ENCODE data around the gene SRRM1.
"Not testable (repeated sequence)": the region's sequence is repeated elsewhere in the genome, so short reads cannot be mapped to it uniquely, and the experiment has no call there.

Gene SRRM1

GRCh38 chr1:24696756-24697330 is 53.7 kb downstream of the SRRM1 start:
- Histone ChIP-seq H3K9me3 (ENCODE audit: control insufficient read depth, low read depth, low read length) (no peaks in the 10 kb centered on the region), H3K4me1 (ENCODE audit: control insufficient read depth, low read depth, low read length) (peaks cover 3% of the 10 kb centered on the region), H3K27ac (ENCODE audit: low read length) (no peak overlapping the region), H3K4me3 (ENCODE audit: low read length) (no peak overlapping the region), H3K27me3 (ENCODE audit: control insufficient read depth, insufficient read depth, low read length) (no peaks in the 10 kb centered on the region), H3K36me3 (ENCODE audit: control insufficient read depth, low read depth, low read length) (no peaks in the 10 kb centered on the region), H3K9ac (ENCODE audit: low read length) (no peak overlapping the region)

GRCh38 chr1:24697453-24698001 is 54.4 kb downstream of the SRRM1 start:
- not testable (repeated sequence) for H3K4me3 ChIP-seq (ENCODE audit: low read length); H3K36me3 ChIP-seq (ENCODE audit: control insufficient read depth, low read depth, low read length); H3K27me3 ChIP-seq (ENCODE audit: control insufficient read depth, insufficient read depth, low read length); H3K27ac ChIP-seq (ENCODE audit: low read length); H3K4me1 ChIP-seq (ENCODE audit: control insufficient read depth, low read depth, low read length); H3K9me3 ChIP-seq (ENCODE audit: control insufficient read depth, low read depth, low read length); H3K9ac ChIP-seq (ENCODE audit: low read length)

- not testable (repeated sequence) for H3K9me3 ChIP-seq (ENCODE audit: control insufficient read depth, low read depth, low read length); H3K36me3 ChIP-seq (ENCODE audit: control insufficient read depth, low read depth, low read length); H3K9ac ChIP-seq (ENCODE audit: low read length); H3K27ac ChIP-seq (ENCODE audit: low read length); H3K27me3 ChIP-seq (ENCODE audit: control insufficient read depth, insufficient read depth, low read length); H3K4me3 ChIP-seq (ENCODE audit: low read length); H3K4me1 ChIP-seq (ENCODE audit: control insufficient read depth, low read depth, low read length)
Measured at GRCh38 chr1:24698326-24698725, 55.2 kb downstream of the SRRM1 start.

GRCh38 chr1:24699628-24700027 is 56.5 kb downstream of the SRRM1 start:
- H3K27me3 ChIP-seq (ENCODE audit: control insufficient read depth, insufficient read depth, low read length): no peaks in the 10 kb centered on the region
- H3K36me3 ChIP-seq (ENCODE audit: control insufficient read depth, low read depth, low read length): no peaks in the 10 kb centered on the region
- H3K4me1 ChIP-seq (ENCODE audit: control insufficient read depth, low read depth, low read length): peaks cover 3% of the 10 kb centered on the region
- H3K4me3 ChIP-seq (ENCODE audit: low read length): no peak overlapping the region
- no peaks in the 10 kb centered on the region for H3K9me3 ChIP-seq (ENCODE audit: control insufficient read depth, low read depth, low read length)
- no peak overlapping the region for H3K9ac ChIP-seq (ENCODE audit: low read length)
- H3K27ac ChIP-seq (ENCODE audit: low read length): no peak overlapping the region

GRCh38 chr1:24702511-24703293 is 59.6 kb downstream of the SRRM1 start:
- H3K4me1 ChIP-seq (ENCODE audit: control insufficient read depth, low read depth, low read length): peaks cover 12% of the 10 kb centered on the region
- H3K4me3 ChIP-seq (ENCODE audit: low read length): no peak overlapping the region
- H3K9ac ChIP-seq (ENCODE audit: low read length): no peak overlapping the region
- no peaks in the 10 kb centered on the region for H3K36me3 ChIP-seq (ENCODE audit: control insufficient read depth, low read depth, low read length)
- no peak overlapping the region for H3K27ac ChIP-seq (ENCODE audit: low read length)
- H3K27me3 ChIP-seq (ENCODE audit: control insufficient read depth, insufficient read depth, low read length): no peaks in the 10 kb centered on the region
- no peaks in the 10 kb centered on the region for H3K9me3 ChIP-seq (ENCODE audit: control insufficient read depth, low read depth, low read length)

GRCh38 chr1:24704411-24705259 is 61.5 kb downstream of the SRRM1 start:
- no peak overlapping the region for H3K27ac ChIP-seq (ENCODE audit: low read length)
- H3K9me3 ChIP-seq (ENCODE audit: control insufficient read depth, low read depth, low read length): no peaks in the 10 kb centered on the region
- no peak overlapping the region for H3K4me3 ChIP-seq (ENCODE audit: low read length)
- H3K36me3 ChIP-seq (ENCODE audit: control insufficient read depth, low read depth, low read length): no peaks in the 10 kb centered on the region
- H3K27me3 ChIP-seq (ENCODE audit: control insufficient read depth, insufficient read depth, low read length): no peaks in the 10 kb centered on the region
- H3K9ac ChIP-seq (ENCODE audit: low read length): no peak overlapping the region
- H3K4me1 ChIP-seq (ENCODE audit: control insufficient read depth, low read depth, low read length): peaks cover 12% of the 10 kb centered on the region

GRCh38 chr1:24705260-24706073 is 62.4 kb downstream of the SRRM1 start:
- no peaks in the 10 kb centered on the region for H3K27me3 ChIP-seq (ENCODE audit: control insufficient read depth, insufficient read depth, low read length)
- H3K36me3 ChIP-seq (ENCODE audit: control insufficient read depth, low read depth, low read length): no peaks in the 10 kb centered on the region
- peaks cover 9% of the 10 kb centered on the region for H3K4me1 ChIP-seq (ENCODE audit: control insufficient read depth, low read depth, low read length)
- no peaks in the 10 kb centered on the region for H3K9me3 ChIP-seq (ENCODE audit: control insufficient read depth, low read depth, low read length)
- no peak overlapping the region for H3K9ac ChIP-seq (ENCODE audit: low read length)
- no peak overlapping the region for H3K27ac ChIP-seq (ENCODE audit: low read length)
- no peak overlapping the region for H3K4me3 ChIP-seq (ENCODE audit: low read length)

- H3K9me3 ChIP-seq (ENCODE audit: control insufficient read depth, low read depth, low read length); H3K27ac ChIP-seq (ENCODE audit: low read length); H3K27me3 ChIP-seq (ENCODE audit: control insufficient read depth, insufficient read depth, low read length); H3K9ac ChIP-seq (ENCODE audit: low read length); H3K36me3 ChIP-seq (ENCODE audit: control insufficient read depth, low read depth, low read length); H3K4me1 ChIP-seq (ENCODE audit: control insufficient read depth, low read depth, low read length); H3K4me3 ChIP-seq (ENCODE audit: low read length): not testable (repeated sequence)
Measured at GRCh38 chr1:24706074-24706389, 62.9 kb downstream of the SRRM1 start.

- Histone ChIP-seq H3K4me3 (ENCODE audit: low read length) (no peak overlapping the region), H3K27me3 (ENCODE audit: control insufficient read depth, insufficient read depth, low read length) (no peaks in the 10 kb centered on the region), H3K4me1 (ENCODE audit: control insufficient read depth, low read depth, low read length) (peaks cover 9% of the 10 kb centered on the region), H3K36me3 (ENCODE audit: control insufficient read depth, low read depth, low read length) (no peaks in the 10 kb centered on the region), H3K27ac (ENCODE audit: low read length) (no peak overlapping the region), H3K9me3 (ENCODE audit: control insufficient read depth, low read depth, low read length) (no peaks in the 10 kb centered on the region), H3K9ac (ENCODE audit: low read length) (no peak overlapping the region)
Measured at GRCh38 chr1:24707687-24708086, 64.6 kb downstream of the SRRM1 start.

- Histone ChIP-seq H3K36me3 (ENCODE audit: control insufficient read depth, low read depth, low read length) (no peaks in the 10 kb centered on the region), H3K9ac (ENCODE audit: low read length) (no peak overlapping the region), H3K4me3 (ENCODE audit: low read length) (no peak overlapping the region), H3K27ac (ENCODE audit: low read length) (no peak overlapping the region), H3K4me1 (ENCODE audit: control insufficient read depth, low read depth, low read length) (peaks cover 9% of the 10 kb centered on the region), H3K9me3 (ENCODE audit: control insufficient read depth, low read depth, low read length) (no peaks in the 10 kb centered on the region), H3K27me3 (ENCODE audit: control insufficient read depth, insufficient read depth, low read length) (no peaks in the 10 kb centered on the region)
Measured at GRCh38 chr1:24708938-24709337, 65.8 kb downstream of the SRRM1 start.
